ENCODE results near the gene EEFSEC. TPM values are rescaled to one million over a fixed set of nuclear protein-coding genes. Genes with fewer than 3 reads are reported as not detected.

EEFSEC gene
- total RNA-seq, 4 donors from 2014 or later, result 11.5 to 18.7 (median 14.9) TPM

- H3K9me3 ChIP-seq, result no peaks in the 10 kb centered on the region
- H3K4me1 ChIP-seq, result peaks cover 0 to 8% (median 0%) of the 10 kb centered on the region in 3 donors
- WGBS, 2 donors, result 91 to 100% methylated on average over 5 of the region's 5 CpGs
- peaks cover 0 to 9% (median 0%) of the 10 kb centered on the region in 3 donors for H3K36me3 ChIP-seq
- no peak overlapping the region for H3K4me3 ChIP-seq
- DNase-seq, result no peak
- no peak for TF ChIP-seq POLR2A (IDR thresholded peaks at IDR 0.05)
- TF ChIP-seq, protein P1, sequence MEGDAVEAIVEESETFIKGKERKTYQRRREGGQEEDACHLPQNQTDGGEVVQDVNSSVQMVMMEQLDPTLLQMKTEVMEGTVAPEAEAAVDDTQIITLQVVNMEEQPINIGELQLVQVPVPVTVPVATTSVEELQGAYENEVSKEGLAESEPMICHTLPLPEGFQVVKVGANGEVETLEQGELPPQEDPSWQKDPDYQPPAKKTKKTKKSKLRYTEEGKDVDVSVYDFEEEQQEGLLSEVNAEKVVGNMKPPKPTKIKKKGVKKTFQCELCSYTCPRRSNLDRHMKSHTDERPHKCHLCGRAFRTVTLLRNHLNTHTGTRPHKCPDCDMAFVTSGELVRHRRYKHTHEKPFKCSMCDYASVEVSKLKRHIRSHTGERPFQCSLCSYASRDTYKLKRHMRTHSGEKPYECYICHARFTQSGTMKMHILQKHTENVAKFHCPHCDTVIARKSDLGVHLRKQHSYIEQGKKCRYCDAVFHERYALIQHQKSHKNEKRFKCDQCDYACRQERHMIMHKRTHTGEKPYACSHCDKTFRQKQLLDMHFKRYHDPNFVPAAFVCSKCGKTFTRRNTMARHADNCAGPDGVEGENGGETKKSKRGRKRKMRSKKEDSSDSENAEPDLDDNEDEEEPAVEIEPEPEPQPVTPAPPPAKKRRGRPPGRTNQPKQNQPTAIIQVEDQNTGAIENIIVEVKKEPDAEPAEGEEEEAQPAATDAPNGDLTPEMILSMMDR (IDR thresholded peaks at IDR 0.05), result no peak
- no peak overlapping the region for H3K27ac ChIP-seq
- intact Hi-C loops (cut with DNase I), result no loop called here
- no peaks in the 10 kb centered on the region for H3K27me3 ChIP-seq
These were observed 13.7 kb downstream of the EEFSEC start for GRCh38 chr3:128166971-128167453.

- Histone ChIP-seq H3K27me3 (no peaks in the 10 kb centered on the region), H3K27ac (no peak overlapping the region), H3K4me3 (no peak overlapping the region), H3K36me3 (peaks cover 0 to 3% (median 0%) of the 10 kb centered on the region in 3 donors), H3K4me1 (peaks cover 0 to 8% (median 0%) of the 10 kb centered on the region in 3 donors), H3K9me3 (no peaks in the 10 kb centered on the region)
- TF ChIP-seq, protein P1 (IDR thresholded peaks at IDR 0.05), result no peak
- no peak for TF ChIP-seq POLR2A (IDR thresholded peaks at IDR 0.05)
- DNase-seq, result no peak
- 91 to 93% methylated on average over 8 of the region's 8 CpGs for WGBS, 2 donors
- intact Hi-C loops (cut with DNase I), result no loop called here
These were observed 14.3 kb downstream of the EEFSEC start for GRCh38 chr3:128167646-128167972.

DNA sequence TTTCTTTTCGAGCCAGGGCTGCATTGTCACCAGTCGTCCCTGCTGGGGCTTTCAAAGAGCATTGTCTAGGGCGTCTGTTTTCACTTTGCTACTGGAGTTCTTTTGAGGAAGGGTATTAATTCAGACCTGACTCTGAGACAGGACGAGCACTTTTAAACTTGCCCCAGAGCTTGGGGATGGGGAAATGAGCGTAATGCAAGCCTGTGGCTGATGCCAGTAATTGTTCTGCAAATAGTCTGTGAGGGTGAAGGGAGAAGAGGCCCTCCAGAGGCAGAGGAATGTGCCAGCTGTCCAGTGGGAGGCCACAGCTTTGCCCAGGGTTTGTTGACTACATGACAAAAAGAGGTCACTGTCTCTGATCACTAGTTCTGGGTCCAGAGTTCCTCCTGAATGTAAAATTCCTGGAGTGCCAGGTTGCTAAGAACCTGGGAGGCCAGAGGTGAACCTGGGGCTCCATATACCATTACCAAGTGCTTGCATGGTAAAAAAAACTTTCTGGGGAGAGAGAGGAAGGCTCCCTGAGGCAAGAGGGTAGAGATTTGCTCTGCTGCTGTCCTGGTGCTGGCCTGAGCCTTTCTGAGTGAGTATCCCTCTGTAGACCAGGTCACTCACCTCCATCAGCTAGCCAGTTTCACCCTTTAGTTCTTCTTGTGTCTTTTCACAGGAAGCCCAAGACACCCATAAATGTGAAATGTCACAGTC lies 14.8 kb downstream of the EEFSEC start:
- no peak for DNase-seq
- Histone ChIP-seq H3K36me3 (no peaks in the 10 kb centered on the region), H3K27ac (no peak overlapping the region), H3K4me3 (no peak overlapping the region), H3K4me1 (peaks cover 0 to 8% (median 0%) of the 10 kb centered on the region in 3 donors), H3K27me3 (no peaks in the 10 kb centered on the region), H3K9me3 (no peaks in the 10 kb centered on the region)
- TF ChIP-seq, protein P1 (IDR thresholded peaks at IDR 0.05), result no peak
- TF ChIP-seq POLR2A (IDR thresholded peaks at IDR 0.05), result no peak
- intact Hi-C loops (cut with DNase I), result no loop called here
- WGBS, 2 donors, result 66 to 77% methylated on average over 5 of the region's 5 CpGs

DNA sequence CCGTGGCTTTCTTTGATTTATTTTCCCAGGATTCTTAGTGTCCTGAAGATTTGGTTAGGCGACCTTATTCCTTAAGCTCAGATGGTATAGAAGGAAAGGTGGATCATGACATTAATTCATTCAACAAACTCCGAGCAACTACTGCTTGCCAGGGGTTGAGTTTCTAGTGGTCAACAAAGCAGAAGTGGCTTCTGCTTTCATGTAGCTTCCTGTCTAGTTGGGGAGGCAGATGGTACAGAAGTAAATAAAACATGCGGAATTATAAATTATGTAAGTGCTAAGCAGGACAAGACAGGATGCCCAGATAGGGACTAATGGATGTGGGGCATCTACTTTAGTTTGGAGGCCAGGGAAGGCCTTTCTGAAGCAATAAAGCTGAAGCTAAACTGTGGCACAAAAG lies 15.6 kb downstream of the EEFSEC start:
- Histone ChIP-seq H3K4me3 (no peak overlapping the region), H3K9me3 (no peaks in the 10 kb centered on the region), H3K27me3 (no peaks in the 10 kb centered on the region), H3K4me1 (peaks cover 0 to 8% (median 0%) of the 10 kb centered on the region in 3 donors), H3K36me3 (no peaks in the 10 kb centered on the region), H3K27ac (no peak overlapping the region)
- 75 to 82% methylated on average over 2 to 4 of the region's 4 CpGs for WGBS, 2 donors
- intact Hi-C loops (cut with DNase I), result no loop called here
- DNase-seq, result no peak
- no peak for TF ChIP-seq POLR2A (IDR thresholded peaks at IDR 0.05)
- TF ChIP-seq, protein P1 (IDR thresholded peaks at IDR 0.05), result no peak

DNA sequence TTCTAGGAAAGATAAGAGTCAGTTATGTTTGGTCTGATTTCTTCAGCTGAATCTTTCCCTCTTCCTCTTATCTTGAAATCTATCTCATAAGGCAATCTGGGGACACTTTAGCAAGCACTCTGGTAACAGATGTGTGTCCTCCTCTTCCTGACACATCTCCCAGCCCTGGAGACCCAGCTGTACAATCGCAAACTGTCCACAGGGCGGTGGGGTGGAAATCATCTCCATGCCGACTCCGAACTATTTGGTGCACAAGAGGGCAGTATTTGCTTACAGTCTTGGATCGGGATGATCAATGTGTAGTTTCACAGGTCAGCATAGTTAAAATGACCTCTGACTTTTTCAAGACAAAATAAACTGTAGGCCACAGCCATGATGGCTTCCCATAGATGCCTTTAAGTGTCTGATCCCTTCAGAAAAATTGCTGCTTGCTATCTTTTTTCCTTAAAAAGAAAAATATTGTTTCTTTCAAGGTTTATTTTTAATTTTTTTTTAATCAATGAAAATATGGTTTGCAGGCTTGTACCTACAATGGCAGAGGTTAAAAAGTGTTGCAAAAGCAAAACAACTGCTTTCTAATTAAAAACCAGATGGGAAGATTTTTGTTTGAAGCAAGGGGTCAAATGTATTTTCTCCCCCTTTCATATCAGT lies 17.7 kb downstream of the EEFSEC start:
- TF ChIP-seq POLR2A (IDR thresholded peaks at IDR 0.05), result no peak
- TF ChIP-seq, protein P1 (IDR thresholded peaks at IDR 0.05), result peak; percentile 28 to 63 (median 50)
- WGBS, 2 donors, result 38 to 50% methylated on average over 5 of the region's 5 CpGs
- H3K27me3 ChIP-seq, result no peaks in the 10 kb centered on the region
- no peaks in the 10 kb centered on the region for H3K36me3 ChIP-seq
- intact Hi-C loops (cut with DNase I), result no loop called here
- H3K4me3 ChIP-seq, result no peak overlapping the region
- H3K27ac ChIP-seq, result no peak overlapping the region
- no peaks in the 10 kb centered on the region for H3K9me3 ChIP-seq
- no peak for DNase-seq
- H3K4me1 ChIP-seq, result peaks cover 0 to 12% (median 0%) of the 10 kb centered on the region in 3 donors

All from esophagus squamous epithelium (tissue), 5 donors.